Stimulated activated CD8-positive, alpha-beta memory T cell treated with anti-CD3 and anti-CD28 coated beads, Interleukin-4, amount 100 ng/mL, for 4 hours (primary cell): Measurements from ENCODE around the gene CHRNA1.

Experiments
- DNase-seq, 2 donors: peaks; one replicate each; pipeline ENCODE4 v3.0.0-alpha.2; 2020; ENCODE audit warnings: low read depth in 2 of 2, low spot score in 1 of 2

The CHRNA1 gene

DNA sequence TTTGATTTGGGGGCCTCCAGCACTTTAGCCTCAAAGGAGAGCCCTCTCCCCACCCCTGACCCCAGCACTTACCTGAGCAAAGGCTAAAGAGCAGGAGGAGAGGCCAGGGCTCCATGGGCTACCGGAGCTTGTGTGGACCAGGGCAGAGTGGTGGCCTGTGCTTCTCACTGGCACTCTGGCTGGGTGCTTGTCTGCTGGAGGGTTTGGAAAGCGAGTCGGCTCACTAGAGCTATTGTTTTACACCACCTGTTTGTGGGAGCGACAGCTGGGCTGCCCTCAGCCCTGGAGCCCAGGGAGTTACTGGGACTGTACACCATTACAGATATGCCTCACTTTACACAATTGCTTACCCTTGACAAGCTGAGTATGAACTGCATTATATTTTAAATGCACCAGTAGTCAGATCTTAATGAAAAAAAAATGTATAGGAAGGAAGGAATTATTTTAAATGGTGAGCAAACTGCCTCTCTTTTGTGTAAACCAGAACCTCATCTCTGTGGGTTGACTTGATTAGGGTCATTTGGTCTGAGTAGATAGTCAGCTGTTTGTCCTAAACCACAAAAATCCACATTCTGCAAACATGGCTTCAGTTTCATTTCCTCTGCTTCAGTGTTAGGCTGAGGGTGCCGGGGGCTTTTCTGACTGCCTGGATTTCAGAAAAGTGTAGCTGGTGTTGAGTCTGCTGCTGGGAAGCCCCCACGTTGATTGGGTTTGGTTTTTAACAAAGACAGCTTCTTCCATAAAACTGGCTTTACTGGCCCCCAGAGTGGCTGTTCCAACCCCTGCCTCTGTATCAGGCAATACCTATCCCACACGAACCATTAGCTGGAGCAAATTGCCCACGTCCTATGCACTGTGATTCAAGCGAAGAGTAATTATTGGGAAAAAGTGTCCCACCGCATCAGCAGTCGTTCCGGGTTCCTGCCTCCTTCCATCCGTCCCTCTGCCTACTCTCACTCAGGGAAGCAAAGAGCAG, at the start of gene CHRNA1:
CHRNA1 (minus strand) TSS at position 193 of the 976 bp plus-strand sequence; CDS start at position 115, 78 bp downstream.
- no peak for DNase-seq

- DNase-seq = no peak
These were observed 47.8 kb upstream of the CHRNA1 start for GRCh38 chr2:174812037-174812436.

DNA sequence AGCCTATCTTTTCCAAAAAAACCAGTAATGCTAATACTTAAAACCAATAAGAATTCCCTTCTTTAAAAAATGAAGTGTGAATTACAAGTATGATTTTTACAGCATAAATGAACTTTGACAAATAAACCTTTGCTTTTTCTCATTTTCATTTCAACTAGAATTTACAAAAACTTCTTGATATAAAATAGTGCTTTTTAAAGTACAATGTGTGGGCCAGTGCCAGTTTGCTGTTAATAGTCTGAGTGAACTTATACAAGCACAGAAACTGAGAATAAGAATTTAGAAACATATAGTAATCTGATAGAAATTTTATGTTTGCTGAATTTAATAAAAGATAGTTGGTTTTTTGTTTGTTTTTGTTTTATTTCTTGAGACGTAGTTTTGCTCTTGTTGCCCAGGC, 43.7 kb upstream of the CHRNA1 start:
- DNase-seq = no peak

DNA sequence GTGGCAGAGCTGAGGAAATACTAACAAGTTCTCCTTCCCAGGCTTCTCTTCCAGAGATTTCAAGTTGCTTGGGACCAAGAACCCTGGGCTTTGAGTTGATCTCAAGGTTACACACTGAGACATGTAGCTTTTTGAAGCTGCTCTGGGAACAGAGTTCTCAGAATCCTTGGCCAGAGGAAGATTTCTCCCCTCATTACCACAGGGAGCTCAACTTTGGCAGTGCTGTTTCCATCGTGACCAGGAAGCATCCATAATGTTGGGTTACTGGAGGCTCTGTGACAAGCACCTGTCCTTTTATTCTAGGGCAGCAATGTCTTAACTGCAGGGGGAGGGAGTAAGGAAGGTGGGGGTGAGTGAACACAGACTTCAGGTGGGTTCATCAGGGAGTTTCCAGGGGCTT, 41.5 kb upstream of the CHRNA1 start:
- DNase-seq = no peak

DNA sequence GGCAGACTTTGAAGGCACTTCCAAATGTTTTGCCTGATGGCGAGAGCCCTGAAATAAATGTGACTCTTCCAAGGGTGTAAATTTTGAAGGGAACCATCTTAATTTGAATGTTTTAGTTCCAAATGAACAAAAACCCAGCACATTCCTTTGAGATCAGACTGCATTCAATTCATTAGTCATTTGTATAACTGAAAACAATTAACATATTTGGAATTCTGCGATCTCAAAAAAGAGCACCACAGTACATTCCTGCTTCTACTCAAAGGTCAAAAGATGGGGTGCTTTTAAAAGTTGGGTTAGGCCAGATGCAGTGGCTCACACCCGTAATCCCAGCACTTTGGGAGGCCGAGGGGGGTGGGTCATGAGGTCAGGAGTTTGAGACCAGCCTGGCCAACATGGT, 38.2 kb upstream of the CHRNA1 start:
- DNase-seq = no peak

DNA sequence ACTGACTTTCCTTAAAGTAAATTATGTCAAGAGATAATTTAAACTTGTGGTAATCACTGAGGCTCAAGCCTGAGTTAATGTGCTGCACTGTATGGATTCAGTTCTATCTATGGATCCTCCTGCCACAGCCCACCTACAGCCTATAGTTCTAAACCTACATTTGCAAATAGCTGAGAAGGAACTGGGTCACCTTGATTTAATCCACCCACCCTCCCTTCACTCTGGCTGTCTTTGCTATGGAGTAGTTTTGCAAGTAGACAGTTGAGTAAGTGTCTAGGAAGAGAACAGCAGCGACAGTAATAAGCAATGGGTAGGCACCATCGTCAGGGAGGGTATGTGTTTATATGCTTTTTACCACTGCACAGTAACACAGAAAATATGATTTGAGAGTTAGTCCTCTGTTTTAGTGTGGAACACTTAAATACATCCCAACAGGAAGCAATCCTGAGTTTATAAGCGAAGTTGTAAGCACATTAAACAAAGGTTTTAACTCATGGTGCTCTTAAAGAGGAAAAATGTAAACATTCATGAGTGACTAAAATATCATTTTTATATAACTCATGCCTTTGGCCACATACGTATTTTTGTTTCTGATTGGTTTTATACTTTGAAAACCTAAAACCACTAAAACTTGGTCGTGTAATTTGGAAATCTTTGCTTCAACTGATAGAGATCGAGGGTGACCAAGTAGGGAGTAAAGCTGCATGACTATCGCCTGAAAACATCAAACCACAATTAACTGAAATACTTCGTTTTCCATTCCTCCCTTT, 36.3 kb upstream of the CHRNA1 start:
- no peak for DNase-seq

DNA sequence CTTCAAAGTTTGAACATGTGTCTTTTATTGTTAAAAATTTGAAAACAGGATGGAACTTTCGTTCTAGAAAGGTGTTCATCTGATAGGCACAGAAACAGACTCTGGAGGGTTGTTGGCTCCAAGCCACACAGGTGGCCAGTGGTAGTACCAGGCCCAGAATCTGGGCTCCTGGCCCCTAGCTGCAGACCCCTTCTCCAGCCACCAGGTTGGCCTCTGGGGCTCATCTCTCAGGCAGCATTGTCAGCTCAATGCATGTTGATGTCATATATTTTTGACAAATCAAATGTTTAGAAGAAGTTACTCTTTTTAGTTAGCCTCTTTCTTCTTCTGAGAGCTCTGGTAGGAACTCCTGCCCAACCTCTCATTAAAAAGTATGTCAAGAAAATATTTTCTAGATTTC, 34.5 kb upstream of the CHRNA1 start:
- no peak for DNase-seq

GRCh38 chr2:174797781-174798276, 33.6 kb upstream of the CHRNA1 start:
- DNase-seq = no peak

DNA sequence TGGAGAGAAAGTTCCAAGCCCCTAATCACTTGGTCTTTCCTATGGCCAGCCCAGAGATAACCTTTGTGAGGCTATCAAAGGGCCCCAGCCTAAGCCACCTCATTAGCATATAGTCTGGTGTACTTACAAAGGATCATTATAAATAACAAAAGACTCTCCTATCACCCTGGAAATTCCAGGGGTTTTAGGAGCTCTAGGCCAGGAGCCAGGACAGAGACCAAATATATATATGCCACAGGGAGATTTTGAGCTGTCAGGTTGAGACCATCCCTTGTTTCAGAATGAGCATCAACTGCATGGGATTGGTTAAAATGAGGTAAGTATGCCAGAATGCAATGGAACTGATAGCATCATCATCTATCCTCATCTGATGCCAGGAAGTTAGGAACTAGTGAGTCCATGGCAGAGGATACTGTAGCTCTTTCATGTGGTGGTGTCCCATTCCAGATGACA, 32.1 kb upstream of the CHRNA1 start:
- no peak for DNase-seq

GRCh38 chr2:174794851-174795374, 30.6 kb upstream of the CHRNA1 start:
- no peak for DNase-seq

- no peak for DNase-seq
These were observed 28.2 kb upstream of the CHRNA1 start for GRCh38 chr2:174792309-174793025.

DNA sequence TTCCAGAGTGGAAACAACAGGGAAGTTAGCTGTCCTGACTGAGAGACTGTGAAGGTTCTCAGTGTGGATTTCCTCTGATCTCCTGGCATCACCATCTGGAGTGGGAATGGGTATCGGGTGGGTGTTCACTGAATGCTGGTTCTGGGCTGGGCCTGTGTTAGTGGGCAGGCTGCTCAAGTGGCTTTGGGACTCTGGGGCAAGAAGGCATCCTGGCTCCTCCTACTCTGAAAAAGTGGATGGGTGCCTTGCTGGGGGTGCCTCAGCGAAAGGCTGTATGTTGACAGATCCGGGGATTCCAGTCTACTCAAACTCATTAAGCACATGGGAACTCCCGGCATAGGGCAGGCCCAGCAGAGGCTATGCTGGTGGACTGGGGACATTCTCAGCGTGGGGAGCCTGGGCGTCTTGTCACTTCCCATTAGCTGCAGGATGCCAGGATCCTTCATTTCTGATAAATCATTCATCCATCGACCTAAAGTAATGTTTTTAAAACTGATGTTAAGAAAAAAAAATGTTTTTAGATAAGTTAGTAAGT, 27.5 kb upstream of the CHRNA1 start:
- no peak for DNase-seq

- no peak for DNase-seq
These were observed 26.7 kb upstream of the CHRNA1 start for GRCh38 chr2:174791020-174791419.

DNA sequence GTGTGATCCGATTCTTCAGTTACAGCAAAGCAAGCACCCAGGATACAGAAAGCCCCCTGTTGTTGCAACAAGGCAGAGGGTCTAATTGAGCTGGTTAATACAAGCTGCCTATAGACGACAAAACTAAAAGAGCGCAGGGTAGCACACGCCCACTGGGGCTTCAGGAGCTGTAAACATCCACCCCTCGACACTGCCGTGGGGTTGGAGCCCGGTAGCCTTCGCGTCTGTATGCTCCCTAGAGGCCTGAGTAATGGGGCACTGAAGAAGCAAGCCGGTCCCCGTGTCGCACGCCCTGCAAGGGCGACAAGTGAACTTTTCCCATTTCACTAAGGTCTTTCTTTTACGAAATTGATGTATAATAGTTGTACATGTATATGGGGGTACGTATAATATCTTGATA, 24.7 kb upstream of the CHRNA1 start:
- no peak for DNase-seq

DNA sequence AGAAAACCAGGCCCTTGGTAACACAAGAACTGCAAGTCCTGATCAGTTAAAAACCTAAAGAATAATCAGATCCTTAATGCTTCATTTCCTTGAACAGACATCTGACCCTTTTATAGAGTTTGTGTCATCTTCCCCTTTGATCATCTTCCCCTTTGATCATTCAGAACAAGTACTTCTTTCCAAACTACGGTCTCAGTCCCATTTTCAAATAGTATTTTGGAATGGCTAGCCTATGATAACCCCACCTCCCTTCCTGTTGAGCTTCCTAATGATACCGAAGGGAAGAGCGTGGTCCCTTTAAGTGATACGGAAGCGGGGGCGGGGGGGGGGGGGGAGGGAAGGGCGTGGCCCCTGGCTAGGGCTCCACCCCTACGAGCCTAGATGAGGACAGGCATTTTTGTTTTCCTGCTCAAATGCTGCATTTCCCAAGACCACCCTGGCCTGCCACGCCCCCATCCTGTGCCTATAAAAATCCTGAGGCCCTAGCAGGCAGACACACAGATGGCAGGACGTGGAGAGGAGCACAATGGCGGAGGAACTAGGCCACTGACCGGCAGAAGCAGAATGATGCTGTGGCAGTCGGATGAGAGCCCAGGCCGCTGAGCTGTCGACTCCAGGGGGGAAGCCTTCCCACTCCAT, 24.1 kb upstream of the CHRNA1 start:
- no peak for DNase-seq

DNA sequence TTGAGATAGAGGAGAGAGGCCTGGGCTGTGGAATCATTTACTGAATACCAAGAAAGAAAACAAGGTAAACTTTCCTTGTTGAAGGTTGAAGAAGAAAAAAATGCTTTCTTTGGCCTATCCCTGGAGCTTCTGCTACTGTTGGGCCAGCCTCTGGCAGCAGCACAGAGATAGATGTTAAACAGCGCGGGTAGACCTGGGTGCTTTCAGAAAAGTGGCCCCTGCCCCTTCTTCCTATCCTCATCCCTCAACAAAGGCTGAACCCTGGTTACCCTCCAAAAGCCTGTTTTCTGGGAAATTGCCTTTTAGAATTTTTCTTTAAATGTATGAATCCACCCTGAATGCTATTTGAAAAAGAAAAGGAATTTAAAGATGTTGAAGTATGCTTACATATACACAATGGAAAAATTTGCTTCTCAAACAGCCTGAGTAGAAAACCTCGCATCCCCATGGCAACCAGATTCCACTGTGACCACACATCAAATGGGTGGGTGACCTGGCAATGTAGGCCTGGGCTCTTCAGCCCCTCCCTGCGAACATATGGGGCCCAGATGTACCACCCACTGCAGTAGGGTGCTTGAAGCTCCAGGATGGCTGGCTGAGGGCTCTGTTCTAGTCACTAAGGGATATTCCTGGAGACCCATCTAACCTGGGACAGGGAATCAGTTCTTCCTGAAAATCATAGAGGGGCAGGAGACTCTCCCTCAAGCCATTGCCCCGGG, 23.4 kb upstream of the CHRNA1 start:
- no peak for DNase-seq

GRCh38 chr2:174786066-174786725, 21.9 kb upstream of the CHRNA1 start:
- no peak for DNase-seq

- no peak for DNase-seq
These were observed 21.2 kb upstream of the CHRNA1 start for GRCh38 chr2:174785481-174785880.

GRCh38 chr2:174784909-174785308, 20.6 kb upstream of the CHRNA1 start:
- no peak for DNase-seq
